HG02610 (cell line): ENCODE results near the gene ESPL1.
"Not testable (repeated sequence)": the region's sequence is repeated elsewhere in the genome, so short reads cannot be mapped to it uniquely, and the experiment has no call there.

ENCODE experiments used
- ATAC-seq: cut with Tn5 transposase; IDR thresholded peaks from one replicate; pipeline ENCODE4 v1.9.1; 2021; ENCODE audit warnings: mild to moderate bottlenecking, moderate library complexity; ENCODE audit not compliant: unreplicated experiment

Gene ESPL1

GRCh38 chr12:53297106-53297505 lies 29.0 kb downstream of the ESPL1 start:
- ATAC-seq = not testable (repeated sequence)

DNA sequence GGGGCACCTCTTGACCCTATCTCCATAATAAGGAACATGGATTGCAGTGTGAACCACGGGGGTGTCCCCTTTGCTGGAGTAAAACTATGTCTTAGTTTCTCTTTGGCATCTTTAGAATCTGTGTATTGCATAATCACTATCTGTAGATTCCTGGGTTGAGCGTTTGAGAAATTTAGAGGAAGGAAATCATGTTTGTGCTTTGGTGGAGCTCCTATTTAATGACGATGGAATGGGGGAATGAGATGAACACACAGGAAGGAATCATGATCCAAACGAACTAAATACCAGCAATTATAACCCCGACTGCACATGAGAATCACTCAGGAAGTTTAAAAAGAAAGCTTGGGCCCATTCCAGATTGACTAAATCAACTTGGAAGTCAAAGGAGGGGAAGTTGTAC lies 30.1 kb downstream of the ESPL1 start:
- ATAC-seq = no peak

DNA sequence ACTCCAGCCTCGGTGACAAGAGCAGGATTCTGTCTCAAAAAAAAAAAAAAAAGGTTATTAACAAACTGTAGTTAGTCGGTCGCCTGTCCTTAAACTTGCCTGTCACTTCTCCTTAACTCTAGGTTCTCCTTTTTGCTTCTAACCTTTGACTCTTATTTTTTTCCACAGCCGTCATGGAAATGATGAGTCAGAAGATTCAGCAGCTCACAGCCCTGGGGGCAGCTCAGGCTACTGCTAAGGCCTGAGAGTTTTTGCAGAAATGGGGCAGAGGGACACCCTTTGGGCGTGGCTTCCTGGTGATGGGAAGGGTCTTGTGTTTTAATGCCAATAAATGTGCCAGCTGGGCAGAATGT lies 31.0 kb downstream of the ESPL1 start:
- no peak for ATAC-seq

GRCh38 chr12:53299454-53300180 lies 31.5 kb downstream of the ESPL1 start, which contains the start of gene MYG1:
TSS of gene MYG1 (plus strand) at chr12:53299695. CDS start at chr12:53299738, 43 bp downstream.
- peak; percentile 71 for ATAC-seq

GRCh38 chr12:53300187-53300586 lies 32.1 kb downstream of the ESPL1 start:
- no peak for ATAC-seq

DNA sequence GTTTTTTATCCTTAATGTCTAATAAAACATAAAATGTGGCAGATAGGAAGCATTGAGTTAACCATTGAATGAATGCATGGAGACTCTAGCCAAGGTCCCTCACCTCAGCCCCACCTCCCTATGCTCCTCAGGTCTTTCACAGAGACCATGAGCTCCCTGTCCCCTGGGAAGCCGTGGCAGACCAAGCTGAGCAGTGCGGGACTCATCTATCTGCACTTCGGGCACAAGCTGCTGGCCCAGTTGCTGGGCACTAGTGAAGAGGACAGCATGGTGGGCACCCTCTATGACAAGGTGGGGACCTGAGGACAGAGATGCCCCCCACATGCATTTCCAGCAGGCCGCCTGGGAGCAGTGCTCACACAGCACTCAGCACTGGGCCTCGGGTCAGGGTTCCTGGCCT lies 34.8 kb downstream of the ESPL1 start:
- ATAC-seq = no peak

GRCh38 chr12:53306826-53307225 lies 38.7 kb downstream of the ESPL1 start:
- ATAC-seq = no peak

DNA sequence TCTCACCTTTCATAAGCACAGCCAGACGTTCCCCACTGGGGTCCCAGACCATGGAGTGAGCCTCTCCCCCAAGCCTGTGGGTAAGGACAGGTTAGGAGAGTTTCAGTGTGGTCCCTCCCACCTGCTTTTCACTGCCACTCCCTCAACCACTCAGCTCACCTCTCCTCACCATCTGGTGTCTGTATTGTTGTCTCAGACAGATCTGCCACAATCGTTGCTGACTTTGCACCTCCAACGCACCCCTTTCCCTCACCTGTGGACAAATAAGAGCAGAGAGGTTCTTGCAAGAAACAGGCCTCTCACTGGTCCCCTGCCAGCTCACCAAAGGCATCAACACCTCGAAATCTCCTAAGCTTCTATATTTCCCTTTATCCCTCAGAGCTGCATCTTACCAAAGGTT lies 40.2 kb downstream of the ESPL1 start:
- no peak for ATAC-seq

- no peak for ATAC-seq
These were observed 45.9 kb downstream of the ESPL1 start for GRCh38 chr12:53313996-53314395.

DNA sequence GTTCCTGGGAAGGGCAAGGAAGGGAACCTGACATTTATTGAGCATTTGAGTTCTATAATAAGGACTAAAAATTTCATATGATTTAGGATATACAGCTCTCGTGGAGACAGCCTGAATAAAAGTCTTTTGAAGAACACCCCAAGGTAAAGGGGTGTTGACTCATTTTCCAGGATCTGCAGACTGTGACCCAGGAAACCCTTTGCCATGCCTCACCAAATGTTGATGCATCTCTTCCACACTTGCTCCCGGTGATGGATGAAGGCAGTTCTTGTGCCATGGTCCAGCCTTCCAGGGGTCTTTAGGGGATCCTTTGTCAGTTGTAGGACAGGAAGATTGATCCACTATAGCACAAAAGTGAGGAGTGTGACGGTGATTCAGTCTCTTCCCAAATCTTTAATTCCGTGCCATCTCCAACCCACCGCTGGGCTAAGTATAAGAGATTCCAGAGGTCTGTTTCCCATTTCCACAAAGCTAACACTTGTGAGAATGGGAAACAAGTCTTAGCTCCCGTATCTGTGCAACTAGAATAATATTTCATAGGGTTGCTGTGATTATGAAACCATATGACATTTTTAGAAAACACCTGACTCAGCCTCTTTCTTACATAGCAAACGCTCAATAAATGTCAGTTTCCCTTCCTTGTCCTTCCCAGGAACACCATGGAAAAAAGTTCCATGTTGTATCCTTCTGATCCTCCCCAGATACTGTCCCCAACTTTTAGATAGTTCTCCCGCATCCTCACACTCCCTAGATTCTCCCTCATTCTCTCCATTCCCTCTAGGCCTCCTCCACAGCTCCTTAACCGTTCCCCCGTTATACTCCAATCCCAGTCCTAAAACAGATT lies 52.5 kb downstream of the ESPL1 start:
- ATAC-seq = no peak

DNA sequence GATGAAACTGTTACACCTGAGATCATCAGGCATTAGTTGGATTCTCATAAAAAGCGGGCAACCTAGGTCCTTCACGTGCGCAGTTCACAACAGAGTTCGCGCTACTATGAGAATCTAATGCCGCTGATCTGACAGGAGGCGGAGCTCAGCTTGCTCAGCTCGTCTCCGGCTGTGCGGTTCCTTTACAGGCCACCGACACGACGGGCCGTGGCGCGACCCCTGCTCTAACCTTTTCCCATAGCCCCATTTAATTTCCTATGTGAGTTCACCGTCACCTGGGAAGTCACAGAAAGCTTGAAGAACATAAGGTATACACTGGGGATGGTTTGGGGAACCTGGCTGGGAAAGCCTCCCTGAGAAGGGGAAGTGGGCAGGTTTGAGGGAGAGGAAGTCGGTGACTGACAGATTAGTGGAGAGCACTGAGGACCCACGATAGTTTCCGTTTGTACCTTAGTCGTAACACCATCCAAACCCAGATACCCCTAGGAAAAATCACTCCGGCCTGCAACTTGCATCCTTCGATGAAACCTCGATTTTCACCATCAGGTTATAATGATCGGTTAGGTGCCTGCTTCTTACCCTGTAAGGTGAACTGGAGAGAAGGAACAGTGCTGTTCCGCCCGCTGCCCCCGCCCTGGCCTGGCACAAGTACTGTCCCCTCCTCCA lies 56.1 kb downstream of the ESPL1 start:
- ATAC-seq = peak; percentile 34

GRCh38 chr12:53324779-53325510 lies 56.8 kb downstream of the ESPL1 start:
- ATAC-seq = peak; percentile 39

DNA sequence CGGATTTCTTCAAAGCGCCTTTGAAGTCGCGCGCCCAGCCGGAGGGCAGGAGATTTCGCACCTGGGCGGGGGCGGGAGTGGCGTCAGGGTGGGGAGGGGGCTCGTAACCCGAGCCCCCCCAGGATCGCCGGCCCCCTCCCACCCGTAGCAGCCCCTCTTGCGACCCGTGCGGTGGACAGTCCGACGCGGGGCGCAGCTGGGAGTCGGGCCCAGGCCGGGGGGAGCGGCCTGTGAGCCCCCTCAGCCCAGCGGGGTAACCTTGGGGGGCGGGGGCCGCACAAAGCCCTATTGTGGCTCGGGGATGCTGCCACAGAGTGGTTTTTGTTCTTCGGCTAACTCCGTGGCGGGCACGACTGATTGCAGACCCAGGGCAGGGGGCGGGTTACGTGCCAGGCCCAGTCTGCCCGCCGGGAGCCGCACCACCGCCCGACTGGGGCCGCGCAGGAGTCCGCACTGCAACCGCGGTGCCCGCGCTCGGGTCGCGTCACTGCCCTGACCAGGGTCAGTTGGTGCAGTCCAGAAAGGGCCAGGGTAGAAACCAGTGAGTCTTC lies 57.5 kb downstream of the ESPL1 start:
- ATAC-seq = no peak

DNA sequence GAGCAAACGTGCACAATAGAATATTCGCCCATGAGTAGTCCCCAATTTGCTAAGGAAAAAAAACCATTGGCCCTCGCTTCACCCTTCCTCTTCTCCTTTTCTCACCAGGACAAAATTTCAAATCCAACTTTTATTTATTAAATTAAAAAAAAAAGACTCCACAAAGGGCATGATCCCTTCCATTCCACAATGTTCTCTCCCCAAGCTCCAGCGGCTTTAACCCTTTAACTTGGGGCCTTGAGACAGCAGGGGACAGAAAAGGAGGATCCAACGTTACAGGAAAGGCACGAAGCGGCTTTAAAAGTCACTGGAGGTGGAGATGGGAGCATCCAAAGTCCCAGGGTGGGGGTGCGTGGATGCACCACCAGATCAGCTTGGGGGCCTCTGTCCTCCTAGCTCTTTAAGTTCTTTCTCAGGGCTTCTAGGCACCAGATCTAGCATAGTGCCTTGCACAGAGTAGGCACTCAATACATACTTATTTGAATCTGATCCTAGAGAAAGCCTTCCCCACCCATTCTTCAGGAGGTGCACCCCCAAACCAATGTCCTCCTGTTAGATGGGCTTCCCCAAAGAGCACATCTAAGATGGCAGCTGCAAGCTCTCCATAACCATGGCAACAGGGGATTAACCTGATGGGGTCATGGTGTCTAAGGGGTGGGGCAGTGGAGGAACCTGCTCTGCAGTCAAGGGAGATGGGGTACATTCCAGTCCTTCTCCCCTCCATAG lies 58.5 kb downstream of the ESPL1 start:
- no peak for ATAC-seq

DNA sequence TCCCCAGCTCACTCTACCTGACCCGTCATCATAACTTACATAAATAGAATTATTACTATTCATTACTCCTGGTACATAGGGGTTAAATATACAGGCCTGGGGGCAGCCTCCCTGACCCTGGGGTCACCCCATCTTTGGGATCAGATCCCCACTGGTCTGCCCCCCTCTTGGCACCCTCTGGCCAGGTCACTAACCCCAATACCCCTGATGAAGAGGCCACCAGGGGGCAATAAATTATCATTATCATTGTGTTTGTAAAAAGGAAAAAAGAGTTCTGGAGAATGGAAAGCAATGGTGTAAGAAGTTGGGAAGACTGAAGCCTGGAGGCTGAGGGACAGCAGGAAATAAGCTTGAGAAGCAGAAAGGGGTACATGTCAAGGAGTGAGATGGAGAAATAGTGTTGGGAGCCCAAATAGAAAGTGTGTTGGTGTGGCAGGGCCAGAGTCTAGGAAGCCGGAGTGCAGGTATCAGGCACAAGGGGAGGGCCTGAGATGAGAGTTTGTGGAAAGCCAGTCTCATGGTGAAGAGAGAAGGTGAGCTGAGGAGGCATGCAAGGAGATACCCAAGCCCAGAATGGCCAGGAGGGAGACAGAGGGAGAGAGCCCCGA lies 59.4 kb downstream of the ESPL1 start:
- ATAC-seq = no peak

GRCh38 chr12:53328043-53328435 lies 59.9 kb downstream of the ESPL1 start:
- no peak for ATAC-seq

- ATAC-seq = no peak
These were observed 62.6 kb downstream of the ESPL1 start for GRCh38 chr12:53330671-53331070.

DNA sequence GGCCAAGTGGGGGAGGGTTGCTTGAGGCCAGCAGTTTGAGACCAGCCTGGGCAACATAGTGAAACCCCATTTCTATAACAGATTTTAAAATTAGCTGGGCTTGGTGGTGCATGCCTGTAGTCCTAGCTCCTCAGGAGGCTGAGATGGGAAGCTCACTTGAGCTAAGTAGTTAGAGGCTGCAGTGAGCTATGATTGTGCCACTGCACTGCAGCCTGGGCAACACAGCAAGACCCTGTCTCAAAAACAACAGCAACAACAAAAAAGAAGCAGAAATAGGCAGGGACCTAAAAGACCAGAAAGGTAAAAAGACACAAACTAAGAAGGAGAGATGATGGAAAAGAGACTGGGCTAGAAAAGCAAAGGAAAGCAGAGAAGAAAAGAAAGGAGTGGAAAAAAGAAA lies 64.2 kb downstream of the ESPL1 start:
- ATAC-seq = not testable (repeated sequence)

- no peak for ATAC-seq
These were observed 64.6 kb downstream of the ESPL1 start for GRCh38 chr12:53332744-53333143.

DNA sequence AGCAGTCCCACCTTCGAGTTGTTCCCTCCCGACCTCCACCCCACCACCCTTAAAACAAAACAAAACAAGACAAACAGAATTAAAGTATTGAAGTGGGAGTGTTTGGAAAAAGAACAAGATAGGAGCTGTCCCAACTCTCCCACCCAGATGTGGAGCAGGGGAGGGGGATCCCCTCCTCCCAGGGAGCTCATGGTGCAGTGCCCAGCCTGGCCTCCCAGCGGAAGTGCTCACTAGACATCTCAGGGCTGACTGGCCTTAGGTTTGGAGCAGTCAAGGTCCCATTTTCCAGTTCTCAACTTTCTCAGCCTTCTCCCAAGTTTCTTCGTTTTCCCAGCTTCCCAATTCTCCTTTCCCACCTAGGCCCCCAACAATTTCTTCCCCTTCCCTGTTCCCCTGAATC lies 65.2 kb downstream of the ESPL1 start:
- no peak for ATAC-seq
